Stimulated activated CD8-positive, alpha-beta memory T cell treated with anti-CD3 and anti-CD28 coated beads, Interleukin-4, amount 100 ng/mL, for 24 hours (primary cell): ENCODE measurements around the gene CDH15.
"Not testable (repeated sequence)": the region's sequence is repeated elsewhere in the genome, so short reads cannot be mapped to it uniquely, and the experiment has no call there.

Experiments
- DNase-seq: peaks from one replicate; pipeline ENCODE4 v3.0.0-alpha.2; 2020; ENCODE audit warnings: low read depth

CDH15 gene

DNA sequence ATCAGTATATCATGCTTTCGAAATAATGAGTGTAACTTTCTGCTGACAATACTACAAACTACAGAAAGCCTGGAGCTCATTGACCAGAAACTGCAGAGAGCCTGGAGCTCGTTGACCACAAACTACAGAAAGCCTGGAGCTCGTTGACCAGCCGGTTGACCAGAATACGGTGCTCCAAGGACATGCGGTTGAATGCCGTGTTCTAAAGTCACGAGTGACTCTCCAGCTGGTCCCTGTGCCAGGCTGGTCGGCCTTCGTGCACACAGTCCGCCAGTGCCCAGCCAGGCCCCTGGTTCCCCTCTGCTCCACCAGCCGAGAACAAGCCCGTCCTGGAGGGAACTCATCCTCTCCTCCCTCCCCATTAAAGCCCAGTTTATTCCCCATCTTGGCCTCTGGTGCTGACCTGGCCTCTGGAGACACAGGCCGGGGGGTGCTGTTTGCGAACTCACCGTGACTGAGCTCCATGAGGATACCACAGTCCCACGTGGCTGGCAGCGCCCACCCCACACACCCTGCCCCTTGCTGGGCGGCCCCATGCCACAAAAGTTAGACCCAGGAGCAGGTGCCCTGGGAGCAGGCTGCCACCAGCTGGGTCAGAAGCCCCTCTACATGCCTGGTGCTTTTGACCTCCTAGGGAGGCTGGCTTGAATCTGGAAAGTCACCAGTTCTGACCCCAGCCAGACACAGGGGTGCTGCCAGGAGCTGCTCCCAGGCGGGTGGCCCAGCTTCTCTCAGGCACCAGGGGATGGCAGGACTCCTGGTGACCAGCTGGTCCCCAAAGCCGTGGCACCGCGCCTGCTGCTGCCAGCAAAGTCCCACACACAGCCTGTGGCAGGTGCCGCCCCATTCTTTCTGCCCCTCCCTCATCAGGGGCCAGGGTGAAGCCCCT lies 15.5 kb upstream of the CDH15 start:
- no peak for DNase-seq

DNA sequence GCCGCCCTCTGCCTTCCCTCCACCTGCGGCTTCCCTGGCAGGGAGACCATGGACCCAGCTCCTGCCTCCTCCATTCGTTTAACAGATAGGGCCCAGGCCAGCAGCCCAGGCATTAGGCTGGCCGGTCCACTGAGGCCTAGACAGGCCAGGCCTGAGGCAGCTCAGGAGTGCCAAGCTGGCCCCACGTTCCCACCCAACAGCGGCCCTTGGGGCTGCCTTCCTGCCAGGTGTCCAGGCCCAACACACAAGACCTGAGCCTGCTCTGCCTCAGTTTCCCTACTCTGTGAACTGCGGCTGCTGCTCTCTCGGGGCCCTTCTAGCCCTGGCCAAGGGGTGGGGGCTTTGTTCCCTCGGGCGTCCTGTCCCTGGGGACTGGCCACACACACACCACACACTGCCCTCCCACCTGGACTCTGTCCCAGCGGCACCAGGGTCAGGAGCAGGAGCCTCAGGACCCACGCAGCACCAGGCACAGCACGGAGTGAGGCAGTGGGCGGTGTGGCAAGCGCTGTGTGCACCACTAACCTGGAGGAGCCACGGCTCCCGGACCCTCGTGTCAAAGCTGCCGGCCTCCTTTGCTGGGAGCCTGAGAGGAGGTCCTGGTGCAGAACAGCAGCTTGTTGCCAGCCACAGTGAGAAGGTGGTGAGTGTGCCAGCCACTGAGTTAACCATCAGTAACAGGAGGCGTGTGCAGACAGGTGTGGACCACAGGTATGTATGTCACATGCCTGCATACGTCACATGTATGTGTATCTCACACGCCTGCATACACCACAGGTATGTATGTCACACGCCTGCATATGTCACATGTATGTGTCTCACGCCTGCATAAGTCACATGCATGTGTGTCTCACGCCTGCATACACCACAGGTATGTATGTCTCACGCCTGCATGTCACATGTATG lies 14.6 kb upstream of the CDH15 start:
- no peak for DNase-seq

DNA sequence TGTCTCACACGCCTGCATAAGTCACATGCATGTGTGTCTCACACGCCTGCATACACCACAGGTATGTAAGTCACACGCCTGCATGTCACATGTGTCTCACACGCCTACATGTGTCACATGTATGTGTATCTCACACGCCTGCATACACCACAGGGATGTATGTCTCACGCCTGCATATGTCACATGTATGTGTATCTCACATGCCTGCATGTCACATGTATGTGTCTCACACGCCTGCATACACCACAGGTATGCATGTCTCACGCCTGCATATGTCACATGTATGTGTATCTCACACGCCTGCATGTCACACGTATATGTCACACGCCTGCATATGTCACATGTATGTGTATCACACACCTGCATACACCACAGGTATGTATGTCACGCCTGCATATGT lies 13.8 kb upstream of the CDH15 start:
- no peak for DNase-seq

DNA sequence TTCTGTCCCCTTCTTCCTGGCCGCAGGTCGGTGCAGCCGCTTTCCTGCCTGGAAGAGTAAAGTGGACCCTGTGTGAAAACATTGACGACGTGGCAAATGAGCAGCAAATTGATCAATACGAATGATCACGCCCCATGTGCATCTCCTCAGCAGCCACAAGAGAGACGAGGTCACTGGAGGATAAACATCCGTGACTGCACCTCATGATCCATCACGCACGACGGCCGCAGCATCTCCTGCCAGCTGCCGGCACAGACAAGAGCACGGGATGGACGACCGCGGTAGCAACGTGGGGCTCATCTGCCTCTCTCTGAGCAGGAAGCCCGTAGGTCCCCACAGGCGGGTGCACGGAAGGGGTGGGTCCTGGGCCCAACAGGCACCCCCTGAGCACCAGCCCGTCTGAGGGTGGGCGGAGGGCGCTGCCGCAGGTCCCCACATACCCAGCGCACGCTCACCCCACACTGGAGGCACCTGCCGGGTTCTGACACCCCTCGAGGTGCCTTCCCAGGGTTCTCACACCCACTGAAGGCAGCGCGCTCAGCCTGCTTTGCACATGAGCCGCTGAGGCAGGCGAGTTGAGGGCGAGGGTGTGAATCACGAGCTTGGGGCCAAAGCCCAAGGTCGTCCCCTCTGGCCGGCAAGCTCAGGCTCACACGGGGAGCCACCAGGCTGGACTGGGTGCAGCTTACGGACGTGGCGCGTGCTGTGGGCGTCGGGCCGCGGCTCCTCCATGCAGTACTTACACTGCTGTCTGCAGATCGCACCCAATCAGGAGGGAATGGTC lies 12.3 kb upstream of the CDH15 start:
- DNase-seq: no peak

DNA sequence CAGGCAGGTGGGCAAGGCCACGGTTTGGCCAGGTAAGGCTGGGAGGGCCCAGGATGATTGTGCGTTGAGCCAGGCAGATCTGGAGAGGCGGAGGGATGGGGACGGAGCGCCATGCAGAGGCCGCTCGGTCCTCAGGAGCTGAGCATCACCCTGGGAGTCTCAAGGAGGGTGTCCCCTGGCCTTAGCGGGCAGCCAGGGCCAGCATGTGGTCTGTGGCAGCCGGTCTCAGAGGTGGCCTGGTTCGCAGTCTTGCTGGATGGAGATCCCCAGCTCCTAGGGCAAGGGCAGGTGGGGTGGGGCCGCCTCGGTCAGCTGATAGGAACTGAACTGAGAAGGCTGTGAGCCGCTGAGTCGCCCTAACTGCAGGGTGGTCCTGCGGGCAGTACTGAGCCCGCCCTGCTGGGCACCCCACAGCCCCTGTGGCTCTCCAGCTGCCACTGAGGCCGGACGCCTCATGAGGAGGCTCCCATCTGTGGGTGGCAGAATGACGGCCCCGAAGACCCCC lies 11.6 kb upstream of the CDH15 start:
- no peak for DNase-seq

DNA sequence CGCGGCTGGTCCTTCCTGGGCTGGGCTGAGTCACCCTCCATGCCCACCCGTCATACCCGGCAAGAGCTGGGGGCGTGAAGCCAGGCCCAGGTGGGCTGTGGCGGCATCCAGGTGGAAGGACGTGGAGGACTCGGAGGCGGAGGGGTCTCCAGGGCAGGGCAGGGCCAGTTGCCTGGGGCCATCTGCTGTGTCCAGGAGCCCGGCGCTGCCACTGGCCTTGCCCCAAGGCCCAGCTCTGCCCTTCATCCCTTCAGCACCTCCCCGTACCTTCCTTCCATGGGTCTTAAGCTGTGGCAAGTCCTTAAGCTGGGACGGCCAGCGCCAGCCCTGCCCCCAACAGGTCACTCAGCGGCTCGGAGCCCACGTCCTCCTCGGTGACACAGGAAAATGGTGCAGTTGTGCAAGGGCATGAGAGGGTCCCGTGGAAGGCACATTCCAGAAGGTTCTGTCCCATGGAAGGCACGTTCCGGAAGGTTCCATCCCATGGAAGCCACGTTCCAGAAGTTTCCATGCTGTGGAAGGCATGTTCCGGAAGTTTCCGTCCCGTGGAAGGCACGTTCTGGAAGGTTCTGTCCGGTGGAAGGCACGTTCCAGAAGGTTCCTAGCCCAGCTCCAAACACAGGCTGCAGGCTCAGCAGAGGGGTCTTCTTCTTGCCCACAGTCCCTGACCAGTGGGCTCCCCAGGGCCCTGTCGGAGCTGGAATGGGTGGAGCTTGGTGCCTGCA lies 10.4 kb upstream of the CDH15 start:
- no peak for DNase-seq

DNA sequence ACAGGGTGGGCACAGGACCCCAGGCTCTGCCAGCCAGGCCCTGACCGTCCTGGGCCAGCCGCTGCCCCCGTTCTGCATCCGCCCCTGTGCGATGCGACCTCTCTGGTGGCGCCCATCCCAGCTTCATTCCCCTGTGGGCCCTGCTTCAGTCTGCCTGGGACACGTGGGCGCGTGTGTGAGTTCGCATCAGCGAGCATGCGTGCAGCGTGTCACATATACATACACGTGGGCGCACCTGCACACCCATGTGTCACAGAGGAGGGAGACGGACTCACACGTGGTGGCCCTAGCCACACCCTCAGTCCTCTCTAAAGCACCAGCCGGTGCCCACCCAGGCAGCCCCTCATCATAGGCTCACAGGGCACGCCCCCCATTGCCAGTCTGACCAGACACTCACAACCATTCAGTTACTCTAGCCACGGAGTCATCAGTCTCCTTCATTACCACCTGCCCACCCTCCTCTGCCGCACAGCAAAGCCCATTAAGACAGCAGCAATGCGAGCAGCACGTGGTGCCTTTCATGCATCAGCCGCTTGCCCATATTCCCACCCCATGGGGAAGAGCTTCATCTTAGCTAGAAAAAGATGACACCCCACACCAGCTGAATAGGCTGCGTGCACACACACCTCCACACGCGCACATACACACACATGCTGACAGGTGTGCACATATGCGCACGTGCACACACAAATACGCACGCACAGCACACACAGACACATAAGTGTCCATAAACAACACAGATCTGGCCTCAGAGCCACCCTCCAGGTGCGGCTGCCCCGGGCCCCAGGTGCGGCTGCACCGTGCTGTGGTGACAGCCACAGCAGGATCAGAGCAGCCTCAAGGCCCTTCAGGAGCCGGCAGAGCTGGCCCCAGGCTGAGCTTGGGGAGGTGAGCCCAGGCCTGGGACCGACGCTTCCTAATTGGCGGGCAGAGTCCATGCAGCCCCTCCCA lies 9.5 kb upstream of the CDH15 start:
- DNase-seq: no peak

DNA sequence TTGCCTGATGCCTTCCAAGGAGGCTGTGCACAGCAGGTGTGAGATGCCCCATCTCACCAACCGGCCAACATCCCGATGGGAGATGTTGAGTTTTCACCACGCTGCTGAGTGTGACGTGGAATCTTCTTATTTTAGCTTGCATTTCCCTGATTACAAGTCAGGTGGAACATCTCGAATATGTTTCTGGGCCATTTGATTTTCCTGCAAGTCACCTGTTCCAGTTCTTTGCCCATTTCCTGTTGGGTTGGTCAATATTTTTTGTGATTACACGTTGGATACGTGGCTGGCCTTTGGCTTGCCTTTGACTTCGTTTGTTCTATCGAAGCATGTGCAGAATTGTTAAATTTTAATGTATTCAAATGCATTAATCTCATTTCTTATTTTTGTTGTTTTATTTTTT lies 8.3 kb upstream of the CDH15 start:
- DNase-seq: no peak

DNA sequence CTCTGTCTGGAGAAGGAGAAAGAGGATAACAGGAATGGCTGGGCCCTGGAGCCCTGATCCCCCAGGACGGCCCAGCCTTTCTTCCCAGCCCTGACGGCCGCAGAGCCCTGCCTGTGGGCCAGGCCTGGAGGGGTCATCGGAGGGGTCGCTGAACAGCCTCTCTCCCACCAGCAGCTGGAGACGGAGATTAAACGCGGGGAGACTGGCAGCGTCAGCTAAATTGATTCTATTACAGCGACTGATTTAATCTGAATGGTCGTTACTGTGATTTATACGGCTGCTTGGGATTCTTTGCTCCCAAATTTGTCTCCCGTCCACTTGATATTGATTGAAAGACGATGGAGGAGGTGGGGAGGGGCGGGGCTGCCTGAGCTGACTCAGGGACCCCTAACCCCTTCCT lies 7.1 kb upstream of the CDH15 start:
- DNase-seq: no peak

DNA sequence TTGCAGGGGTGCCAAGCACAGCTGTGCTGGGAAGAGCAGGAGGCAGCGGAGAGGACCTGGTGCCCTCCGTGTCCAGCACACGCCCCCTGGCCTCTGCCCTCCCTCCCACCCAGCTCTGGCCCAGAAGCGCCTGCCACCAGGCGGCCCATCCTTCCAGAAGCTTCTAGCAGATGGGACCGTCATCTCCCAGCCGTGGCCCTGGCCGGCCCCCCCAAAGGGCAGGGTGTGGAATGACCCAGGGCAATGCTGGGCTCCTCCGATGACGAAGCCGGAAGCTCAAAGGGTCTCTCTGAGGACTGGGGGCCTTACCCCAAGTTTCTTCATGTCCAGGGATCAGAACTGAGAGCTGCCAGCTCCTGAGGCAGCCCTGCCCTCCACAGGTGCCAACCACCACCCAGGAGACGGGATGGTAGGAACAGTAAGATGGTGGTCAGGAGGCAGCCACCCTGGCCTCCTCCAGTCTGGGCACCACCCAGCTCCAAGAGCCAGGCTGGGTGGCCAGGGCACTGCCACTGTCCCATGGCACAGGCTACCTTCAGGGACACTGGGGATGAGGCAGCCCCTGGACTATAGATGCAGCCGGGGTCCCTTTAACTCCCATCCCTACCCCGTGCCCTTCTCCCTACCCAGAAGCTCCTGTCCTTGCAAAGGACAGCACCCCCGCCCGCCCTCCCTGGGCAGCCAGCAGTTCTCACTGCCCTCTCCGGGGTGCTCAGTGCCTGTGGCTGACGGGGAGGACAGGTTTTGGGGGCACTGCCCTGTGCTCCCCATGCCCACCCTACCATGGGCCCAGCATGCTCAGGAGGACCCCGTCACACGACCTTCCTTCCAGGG lies 6.5 kb upstream of the CDH15 start:
- no peak for DNase-seq

DNA sequence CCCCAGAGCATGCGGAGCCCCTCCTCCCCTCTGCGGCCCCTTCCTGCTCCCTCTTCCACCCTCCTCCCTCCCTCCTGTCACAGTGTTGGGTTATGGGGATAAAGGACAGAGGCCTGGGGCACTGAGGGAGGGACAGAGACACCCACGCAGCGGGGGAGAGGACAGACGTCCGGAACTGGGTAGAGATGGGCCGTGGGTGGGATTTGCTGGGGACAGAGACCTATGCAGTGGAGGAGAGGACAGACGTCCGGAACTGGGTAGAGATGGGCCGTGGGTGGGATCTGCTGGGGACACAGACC lies 5.9 kb upstream of the CDH15 start:
- DNase-seq: not testable (repeated sequence)

DNA sequence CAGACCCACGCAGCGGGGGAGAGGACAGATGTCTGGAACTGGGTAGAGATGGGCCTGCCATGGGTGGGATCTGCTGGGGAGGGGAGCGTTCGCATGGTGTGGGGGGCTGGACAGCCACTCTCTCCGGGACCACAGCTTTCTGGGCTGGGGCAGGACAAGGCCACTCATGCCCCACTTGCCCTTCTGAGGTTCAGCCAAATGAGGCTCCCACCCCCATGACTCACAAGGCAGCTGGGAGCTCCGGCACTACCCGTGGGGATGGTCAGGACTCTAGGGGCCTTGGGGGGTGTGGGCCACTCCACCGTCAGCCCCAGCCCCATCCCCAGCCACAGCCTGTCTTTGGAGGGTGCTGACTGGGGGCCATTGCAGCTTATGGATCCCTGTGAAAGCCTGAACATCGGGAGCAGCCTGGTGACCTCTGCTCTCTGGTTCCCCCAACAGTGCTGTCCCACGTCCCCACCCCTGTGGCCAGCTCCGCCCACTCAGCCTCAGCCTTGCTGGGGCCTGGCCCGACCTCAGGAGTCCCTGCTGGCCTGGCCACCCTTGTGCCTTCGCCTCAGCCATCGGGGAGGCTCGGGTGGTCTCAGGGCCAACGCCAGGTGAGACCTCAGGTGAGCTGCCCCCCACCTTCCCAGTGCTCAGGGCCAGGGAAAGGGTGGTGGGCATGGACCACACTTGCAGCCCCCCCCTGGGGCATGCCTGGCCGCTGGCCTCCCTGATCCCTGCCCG lies 4.7 kb upstream of the CDH15 start:
- no peak for DNase-seq

DNA sequence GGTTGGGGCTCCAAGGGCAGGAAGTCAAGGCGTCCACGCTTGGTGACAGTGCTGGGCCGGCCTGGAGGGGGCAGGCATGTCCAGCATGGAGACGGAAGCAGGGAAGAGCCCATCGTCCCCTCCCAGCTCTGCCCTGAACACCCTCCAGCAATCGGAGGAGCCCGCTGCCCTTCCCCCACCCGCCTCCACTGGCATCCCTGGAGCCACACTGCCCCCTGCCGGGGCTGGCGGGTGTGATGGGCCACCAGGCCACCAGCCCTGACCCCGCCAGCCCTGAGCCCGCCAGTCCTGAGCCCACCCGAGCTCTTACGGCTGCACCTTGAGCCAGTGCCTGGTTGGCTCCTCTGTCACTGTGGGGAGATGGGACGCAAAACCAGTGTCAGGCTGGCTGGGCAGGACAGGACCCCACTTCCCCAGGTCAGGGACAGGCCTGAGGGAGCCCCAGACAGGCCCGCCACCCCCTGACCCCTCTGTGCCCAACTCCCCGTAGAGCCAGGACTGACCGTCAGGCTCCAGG lies 4.1 kb upstream of the CDH15 start:
- peak; percentile 80 for DNase-seq

DNA sequence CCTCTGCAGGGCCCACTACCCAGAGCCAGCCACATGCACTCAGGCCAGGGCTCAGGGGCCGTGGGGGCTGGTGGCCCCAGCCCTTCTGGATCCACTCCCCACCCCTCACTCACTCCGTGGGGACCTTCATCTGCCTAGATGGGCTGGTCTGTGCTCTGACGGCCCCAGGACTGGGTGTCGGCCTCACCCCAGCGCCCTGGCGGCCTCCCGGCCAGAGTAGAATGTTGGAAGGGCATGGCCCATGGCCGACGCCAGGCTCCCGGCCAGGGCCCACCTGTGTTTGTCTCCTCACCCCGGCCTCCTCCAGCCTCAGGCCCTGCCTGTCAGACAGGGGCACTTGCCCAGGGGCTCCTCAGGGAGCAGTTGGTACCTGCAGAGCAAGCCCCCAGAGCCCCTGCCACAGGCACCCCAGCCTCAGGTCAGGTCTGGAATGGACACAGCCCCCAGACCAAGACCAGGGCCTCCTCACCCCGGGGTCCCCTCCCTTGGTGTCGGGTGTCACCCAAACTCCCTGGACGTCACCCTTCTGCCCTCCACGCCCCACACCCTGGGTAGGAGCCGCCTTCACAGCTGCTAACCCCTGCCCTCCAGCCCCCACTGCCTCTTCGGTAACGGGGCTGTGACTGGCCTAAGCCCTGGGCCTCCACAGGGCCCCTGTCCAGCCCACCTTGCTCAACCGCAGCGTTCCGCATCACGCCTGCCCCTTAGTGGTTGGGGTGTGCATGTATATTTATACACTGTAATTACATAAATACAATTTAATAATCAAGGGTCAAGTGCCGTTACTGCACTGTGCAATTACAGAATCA lies 3.0 kb upstream of the CDH15 start:
- no peak for DNase-seq

DNA sequence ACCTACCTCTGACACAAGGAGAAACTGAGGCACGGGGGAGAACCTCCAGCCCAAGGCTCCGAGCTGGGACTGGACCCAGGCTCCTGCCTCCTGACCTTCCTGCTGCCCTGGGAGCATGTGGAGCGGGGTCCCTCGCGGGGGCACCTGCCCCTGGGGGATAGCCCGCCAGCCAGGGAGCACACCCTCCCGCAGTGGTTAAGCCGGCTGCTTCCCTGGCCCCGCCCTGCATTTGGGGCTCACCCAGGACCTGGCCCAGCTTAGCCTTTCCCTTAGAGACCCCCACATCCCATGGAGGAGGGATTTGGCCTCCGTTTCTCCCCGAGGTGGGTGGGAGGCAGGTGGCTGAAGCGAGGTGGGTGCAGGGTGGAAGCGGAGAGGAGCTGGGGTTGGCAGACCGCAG lies 1.8 kb upstream of the CDH15 start:
- no peak for DNase-seq

DNA sequence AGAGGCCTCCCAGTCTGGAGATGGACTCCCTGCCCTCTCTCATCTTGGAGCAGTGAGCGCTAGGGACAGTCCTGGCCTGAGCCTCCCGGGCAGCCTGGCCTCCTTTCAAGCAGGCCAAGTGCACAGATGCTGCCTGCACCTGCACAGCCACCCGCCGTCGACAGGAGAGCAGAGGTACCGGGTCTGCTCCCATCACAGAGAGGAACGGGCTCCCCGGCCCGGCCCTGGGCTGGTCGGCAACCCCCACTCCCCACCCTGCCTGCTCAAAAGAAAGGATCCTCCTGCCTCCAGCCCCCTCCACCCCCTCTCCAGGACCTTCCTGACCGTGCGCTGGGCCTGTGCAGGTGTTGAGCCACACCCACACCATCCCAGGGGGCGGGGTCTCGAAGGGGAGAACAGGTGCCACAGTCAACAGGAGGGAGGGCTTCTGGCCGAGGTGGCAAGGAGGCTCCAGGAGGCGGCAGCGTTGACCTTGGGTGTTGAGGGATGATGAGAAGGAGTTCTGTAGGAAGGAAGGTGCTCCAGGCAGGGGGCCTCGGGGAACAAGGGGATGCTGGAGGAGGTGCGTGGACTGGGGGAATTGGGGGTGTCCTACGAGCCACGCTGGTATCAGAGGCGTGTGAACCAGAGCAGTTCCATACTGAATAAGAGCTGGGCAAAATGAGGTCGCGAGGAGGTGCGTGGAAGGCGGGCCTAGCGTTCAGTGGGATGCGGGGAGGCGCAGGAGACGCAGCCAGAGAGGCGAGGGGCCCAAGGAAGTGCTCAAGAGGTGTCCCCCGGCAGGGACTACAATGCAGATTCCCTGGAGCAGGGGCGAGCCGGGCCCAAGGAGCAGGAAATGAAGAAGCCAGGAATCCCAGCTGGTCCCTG lies 967 bp upstream of the CDH15 start:
- no peak for DNase-seq

DNA sequence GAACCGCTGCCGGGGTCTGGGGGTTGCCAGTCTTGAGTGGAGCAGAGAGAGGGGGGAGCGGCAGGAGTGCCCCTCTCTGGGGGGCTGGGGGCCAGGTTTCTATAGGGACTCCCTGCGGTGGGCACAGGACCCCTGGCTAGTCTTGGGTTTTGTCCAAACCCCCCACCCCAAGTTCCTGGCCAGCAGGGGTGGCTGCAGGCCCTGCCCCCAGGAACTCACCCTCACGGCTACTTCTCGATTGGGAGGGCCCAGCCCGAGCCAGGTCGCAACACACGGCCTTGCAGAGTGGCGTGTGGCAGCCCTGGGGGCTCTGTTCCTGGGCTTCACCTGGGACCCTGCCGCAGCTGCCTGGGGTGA lies 601 bp downstream of the CDH15 start:
- DNase-seq: no peak
